ENCODE data around the gene FAM32A.

DNA sequence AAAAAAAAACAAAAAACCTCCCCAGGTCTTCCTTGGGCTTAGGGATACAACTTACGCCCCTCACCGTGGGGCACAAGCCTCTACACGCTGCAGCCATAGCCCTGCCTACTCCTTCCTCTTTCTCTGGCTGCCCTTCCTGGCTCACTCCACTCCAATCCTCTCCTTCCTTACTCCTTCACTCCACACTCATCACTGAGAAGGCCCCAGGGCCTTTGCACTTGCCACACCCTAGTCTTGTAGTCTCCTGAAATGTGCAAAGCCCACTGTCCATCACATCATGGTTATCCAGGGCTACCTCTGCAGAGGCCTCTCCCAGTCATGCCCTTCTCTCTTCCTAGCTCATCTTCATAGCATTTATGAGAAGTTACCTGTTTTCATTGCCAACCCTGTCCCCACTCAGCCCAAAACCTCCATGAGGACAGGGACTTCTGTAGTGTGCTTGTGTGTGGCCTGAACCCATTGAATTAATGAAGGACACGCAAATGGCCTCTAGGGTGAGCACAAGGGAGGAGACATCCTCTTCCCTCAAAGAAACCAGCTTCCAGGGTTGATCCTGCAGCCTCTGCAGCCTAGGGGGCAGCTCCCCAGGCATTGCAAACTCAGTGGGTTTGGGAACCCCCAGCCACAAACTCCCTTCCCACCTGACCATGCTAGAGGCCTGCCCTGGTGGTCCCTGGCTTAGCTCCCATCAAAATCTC, 49.6 kb upstream of the FAM32A start:
- TF ChIP-seq, protein P1, sequence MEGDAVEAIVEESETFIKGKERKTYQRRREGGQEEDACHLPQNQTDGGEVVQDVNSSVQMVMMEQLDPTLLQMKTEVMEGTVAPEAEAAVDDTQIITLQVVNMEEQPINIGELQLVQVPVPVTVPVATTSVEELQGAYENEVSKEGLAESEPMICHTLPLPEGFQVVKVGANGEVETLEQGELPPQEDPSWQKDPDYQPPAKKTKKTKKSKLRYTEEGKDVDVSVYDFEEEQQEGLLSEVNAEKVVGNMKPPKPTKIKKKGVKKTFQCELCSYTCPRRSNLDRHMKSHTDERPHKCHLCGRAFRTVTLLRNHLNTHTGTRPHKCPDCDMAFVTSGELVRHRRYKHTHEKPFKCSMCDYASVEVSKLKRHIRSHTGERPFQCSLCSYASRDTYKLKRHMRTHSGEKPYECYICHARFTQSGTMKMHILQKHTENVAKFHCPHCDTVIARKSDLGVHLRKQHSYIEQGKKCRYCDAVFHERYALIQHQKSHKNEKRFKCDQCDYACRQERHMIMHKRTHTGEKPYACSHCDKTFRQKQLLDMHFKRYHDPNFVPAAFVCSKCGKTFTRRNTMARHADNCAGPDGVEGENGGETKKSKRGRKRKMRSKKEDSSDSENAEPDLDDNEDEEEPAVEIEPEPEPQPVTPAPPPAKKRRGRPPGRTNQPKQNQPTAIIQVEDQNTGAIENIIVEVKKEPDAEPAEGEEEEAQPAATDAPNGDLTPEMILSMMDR (IDR thresholded peaks at IDR 0.05), result no peak
- TF ChIP-seq POLR2A (IDR thresholded peaks at IDR 0.05), result no peak

Measured in testis (tissue), 2 donors.